IPS DF 4.7 (cell line): Measurements from ENCODE around the gene SPDYE2.
"Not testable (repeated sequence)": the region's sequence is repeated elsewhere in the genome, so short reads cannot be mapped to it uniquely, and the experiment has no call there.

ENCODE experiments used
- DNase-seq: peaks from one replicate; pipeline ENCODE4 v3.0.0-alpha.2; 2013; ENCODE audit warnings: low spot score; ENCODE audit errors: extremely low read depth

The SPDYE2 gene

DNA sequence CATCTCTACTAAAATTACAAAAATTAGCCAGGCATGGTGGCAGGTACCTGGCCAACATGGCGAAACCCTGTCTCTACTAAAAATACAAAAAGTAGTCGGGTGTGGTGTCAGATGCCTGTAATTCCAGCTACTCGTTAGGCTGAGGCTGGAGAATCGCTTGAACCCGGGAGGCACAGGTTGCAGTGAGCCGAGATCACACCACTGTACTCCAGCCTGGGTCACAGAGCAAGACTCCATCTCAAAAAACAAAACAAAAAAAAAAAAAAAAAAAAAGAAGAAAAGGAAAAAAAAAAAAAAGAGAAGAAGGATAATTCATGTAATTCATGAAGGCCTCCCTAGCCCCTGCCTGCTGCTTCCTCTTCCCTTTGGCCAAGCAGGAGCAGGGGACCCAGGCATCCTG is 10.4 kb upstream of the SPDYE2 start:
- DNase-seq: not testable (repeated sequence)

GRCh38 chr7:102542083-102542482 is 8.9 kb upstream of the SPDYE2 start:
- DNase-seq: not testable (repeated sequence)

DNA sequence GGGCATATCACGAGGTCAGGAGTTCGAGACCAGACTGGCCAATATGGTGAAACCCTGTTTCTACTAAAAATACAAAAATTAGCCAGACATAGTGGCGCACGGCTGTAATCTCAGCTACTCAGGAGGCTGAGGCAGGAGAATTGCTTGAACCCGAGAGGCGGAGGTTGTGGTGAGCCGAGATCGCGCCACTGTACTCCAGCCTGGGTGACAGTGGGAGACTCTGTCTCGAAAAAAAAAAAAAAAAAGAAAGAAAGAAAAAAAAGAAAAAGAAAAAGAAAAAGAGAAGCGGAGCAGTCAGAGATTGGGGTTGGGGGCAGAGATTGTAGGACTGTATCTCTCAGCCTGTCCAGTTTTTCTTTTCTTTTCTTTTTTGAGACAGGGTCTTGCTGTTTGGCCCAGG is 8.3 kb upstream of the SPDYE2 start:
- DNase-seq: not testable (repeated sequence)

- not testable (repeated sequence) for DNase-seq
These were observed 7.4 kb upstream of the SPDYE2 start, which contains the start of gene UPK3BL2 for GRCh38 chr7:102543596-102543995. Gene UPK3BL2 (minus strand): TSS chr7:102543696. CDS start chr7:102543636, 60 bp downstream.

DNA sequence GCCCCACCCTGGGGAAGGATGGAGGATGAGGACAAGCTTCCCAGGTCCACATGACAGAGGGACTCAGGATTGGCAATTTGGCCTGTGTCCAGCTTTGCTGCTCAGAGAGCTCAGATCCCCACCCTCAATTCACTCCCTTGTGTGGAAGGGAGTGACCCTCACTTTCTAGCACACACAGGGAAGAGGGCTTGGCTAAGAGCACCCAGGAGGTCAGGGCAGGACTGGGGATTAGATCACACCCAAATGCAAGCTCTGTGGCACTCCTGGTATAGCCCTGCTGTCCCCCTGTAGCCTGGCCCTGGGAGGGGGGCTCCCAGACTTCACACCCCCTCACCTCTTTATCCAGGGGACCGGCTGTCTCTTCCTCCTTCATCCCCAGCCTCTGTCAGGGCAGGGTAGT is 6.7 kb upstream of the SPDYE2 start:
- not testable (repeated sequence) for DNase-seq

DNA sequence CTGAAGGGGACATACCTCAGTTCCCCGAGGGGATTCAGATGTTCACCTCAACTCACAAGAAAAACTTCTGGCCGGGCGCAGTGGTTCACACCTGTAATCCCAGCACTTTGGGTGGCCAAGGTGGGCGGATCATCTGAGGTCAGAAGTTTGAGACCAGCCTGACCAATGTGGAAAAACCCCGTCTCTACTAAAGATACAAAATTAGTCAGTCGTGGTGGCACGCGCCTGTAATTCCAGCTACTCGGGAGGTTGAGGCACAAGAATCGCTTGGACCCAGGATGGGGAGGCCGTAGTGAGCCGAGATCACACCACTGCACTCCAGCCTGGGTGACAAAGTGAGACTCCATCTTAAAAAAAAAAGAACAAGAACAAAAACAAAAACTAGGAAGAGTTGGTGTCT is 5.7 kb upstream of the SPDYE2 start:
- not testable (repeated sequence) for DNase-seq

DNA sequence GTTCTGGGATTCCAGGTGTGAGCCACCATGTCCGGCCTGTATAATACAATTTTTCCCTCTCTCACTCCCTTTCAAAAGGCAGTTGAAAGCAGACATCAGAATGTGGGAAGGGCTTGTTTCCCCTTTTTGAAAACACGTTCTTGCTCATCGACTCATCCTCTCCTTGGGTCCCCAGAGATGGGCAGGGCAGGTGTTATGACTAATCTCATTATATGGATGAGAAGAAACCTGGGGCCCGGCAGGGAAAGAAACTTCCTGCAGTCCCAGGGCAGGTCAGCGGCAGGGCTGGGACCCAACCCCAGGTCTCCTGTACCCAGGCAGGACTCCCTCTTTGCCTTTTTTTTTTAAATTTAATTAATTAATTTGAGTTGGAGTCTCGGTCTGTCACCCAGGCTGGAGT is 4.7 kb upstream of the SPDYE2 start:
- not testable (repeated sequence) for DNase-seq

- not testable (repeated sequence) for DNase-seq
These were observed 17.6 kb downstream of the SPDYE2 start for GRCh38 chr7:102568620-102569019.

- DNase-seq: not testable (repeated sequence)
These were observed 21.5 kb downstream of the SPDYE2 start, which contains the start of gene POLR2J3 for GRCh38 chr7:102572261-102573239. Gene POLR2J3 (minus strand): TSS chr7:102572583. CDS start chr7:102572521, 62 bp downstream.

DNA sequence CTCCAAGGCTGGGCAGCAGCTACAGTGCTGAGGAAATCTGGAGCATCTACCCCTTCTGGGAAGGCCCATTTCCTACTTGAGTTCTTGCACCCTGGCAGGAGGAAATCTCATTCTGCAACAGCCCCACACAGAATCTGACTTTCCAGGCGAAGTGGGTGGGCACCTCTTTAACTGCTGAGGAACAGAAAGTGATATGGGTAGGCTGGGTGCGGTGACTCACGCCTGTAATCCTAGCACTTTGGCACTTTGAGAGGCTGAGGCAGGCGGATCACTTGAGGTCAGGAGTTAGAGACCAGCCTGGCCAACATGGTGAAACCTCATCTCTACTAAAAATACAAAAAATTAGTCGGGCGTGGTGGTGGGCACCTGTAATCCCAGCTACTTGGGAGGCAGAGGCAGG is 23.6 kb downstream of the SPDYE2 start:
- DNase-seq: not testable (repeated sequence)

DNA sequence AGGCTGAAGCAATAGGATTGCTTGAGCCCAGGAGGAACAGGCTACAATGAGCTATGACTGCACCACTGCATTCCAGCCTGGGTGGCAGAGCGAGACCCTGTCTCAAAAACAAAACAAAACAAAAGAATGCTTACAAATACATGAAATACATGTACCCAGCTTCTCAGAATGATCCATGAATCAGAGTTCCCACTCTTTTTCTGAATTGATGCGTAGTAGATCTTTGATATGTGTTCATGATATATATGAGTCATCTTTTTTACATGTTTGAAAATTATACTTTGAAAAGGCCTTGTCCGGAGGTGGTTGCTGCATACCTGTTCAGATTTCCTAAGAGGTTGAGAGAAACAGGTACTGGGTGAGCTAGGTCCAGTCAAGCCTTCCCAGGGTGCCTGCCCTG is 25.3 kb downstream of the SPDYE2 start:
- DNase-seq: not testable (repeated sequence)

DNA sequence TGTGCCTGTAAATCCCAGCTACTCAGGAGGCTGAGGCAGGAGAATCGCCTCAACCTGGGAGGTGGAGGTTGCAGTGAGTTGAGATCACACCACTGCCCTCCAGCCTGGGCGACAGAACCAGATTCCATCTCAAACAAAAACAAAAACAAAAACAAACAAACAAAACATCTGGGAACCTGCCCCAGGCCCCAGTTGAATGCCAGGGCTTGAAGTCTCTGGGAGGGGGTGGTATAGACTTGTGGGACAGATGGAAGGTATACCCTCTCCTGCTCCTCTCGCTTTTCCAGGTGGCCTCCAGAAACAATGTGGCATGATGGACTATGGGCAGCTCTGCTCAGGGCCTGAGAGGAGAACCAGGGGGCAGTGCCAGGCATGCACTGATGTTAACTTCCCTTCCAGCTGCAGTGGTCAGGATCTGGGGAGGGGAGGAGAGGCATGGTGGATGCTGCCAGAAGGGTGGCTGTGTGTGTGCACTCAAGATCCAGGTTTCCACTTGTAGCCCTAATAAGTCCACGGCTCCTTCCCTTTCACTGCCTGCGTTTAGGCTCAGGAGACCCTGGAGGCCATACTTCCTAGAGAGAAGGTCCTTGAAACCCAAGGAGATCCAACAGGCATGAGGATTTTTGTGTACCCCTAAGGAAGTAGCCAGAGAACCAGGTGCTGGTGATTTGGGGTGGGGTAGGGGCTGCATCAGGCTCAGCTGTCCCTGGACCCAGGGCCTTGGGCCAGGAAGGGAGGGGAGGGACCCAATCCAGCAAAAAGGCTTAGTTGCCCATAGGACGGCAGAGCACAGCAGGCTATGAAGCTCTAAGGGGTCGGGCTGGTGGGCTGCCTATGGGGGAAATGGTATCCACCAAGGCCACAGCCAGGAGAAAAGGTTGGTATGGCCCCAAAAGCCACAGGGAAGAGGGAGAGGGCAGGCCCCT is 26.6 kb downstream of the SPDYE2 start:
- DNase-seq: not testable (repeated sequence)

DNA sequence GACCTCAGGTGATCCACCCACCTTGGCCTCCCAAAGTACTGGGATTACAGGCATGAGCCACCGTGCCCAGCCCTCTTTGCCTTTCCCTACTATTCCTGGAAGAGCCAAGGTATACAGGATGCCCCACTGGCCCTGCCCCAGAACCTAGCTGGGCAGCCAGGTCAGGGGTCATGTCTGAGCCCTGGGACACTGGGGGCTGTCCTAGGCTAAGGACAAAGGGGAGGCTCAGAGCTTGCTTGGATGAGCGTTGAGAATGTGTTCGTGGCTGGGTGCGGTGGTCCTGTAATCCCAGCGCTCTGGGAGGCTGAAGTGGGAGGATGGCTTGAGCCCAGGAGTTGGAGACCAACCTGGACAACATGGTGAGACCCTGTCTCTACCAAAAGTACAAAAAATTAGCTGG is 27.5 kb downstream of the SPDYE2 start:
- DNase-seq: not testable (repeated sequence)

- not testable (repeated sequence) for DNase-seq
These were observed 30.7 kb downstream of the SPDYE2 start for GRCh38 chr7:102581722-102582121.

DNA sequence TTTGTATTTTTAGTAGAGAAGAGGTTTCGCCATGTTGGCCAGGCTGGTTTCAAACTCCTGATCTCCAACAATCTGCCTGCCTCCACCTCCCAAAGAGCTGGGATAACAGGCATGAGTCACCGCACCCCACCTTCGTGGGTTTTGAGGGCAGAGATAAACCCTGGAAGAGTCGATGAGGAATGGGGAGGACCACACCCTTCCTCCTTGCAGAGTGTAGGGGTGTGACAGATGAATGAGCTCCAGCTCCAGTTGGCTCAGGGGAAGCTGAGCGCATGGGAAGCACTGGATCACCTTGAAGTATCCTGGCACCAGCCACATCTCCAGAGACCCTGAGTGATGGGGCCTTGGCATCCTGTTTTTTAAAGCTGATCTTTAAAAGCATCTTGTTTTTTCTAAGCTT is 32.5 kb downstream of the SPDYE2 start:
- DNase-seq: not testable (repeated sequence)

GRCh38 chr7:102589857-102590256 is 38.8 kb downstream of the SPDYE2 start:
- not testable (repeated sequence) for DNase-seq

- not testable (repeated sequence) for DNase-seq
These were observed 41.5 kb downstream of the SPDYE2 start for GRCh38 chr7:102592477-102593019.

GRCh38 chr7:102593637-102594334 is 42.8 kb downstream of the SPDYE2 start:
- not testable (repeated sequence) for DNase-seq

DNA sequence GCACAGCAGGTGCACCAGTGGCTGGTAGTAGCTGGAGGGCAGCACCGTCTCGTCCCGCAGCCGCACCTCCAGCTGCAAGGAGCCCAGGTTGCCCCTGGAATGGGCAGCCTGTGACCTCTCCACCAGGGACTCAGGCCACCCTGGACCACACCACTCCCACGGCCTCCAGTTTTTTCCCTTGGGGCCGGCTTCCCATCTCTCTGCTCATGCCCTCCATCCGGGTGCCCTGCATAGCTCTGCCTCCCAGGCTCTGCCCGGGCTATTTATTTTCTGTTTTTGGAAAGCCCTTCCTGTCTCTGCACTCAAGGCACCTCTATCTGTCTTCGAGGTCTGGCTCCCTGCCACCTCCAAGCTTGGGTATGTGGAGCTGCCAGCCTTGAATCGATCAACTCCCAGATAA is 45.0 kb downstream of the SPDYE2 start:
- not testable (repeated sequence) for DNase-seq

DNA sequence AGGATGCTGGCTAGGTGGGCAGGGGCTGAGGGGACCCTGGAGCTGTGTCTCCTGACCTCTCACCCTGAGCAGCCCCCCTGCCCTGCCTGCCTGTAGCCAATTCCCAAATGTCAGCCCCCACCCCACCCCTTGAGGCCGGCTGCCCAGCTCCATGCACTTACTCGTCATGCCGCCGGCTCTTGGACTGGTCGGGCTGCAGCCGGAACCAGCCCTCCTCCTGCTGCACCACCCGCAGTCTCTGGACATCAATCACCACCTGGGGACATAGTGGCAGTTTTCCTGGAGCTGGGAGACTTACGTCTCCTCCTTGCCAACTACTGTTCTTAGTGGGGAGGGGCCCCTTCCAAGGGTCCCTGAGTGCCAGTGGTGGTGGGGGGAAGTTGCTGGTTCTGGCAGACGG is 48.7 kb downstream of the SPDYE2 start:
- DNase-seq: not testable (repeated sequence)
